GM12865 (cell line): Measurements from ENCODE around the gene PCSK9.
A peak's percentile ranks its signal among the peaks of the same experiment; 100 is the strongest.

Experiments used
- DNase-seq: peaks from one replicate; pipeline ENCODE4 v3.0.0; 2010; ENCODE audit warnings: low read depth
- H3K4me3 ChIP-seq: 2 replicates; pipeline ENCODE4 v1.5.1; 2011; ENCODE audit warnings: mild to moderate bottlenecking, low read depth, low read length, control low read depth
- TF ChIP-seq, protein P1 (sequence below): IDR thresholded peaks from 2 replicates; pipeline ENCODE4 v1.5.1; 2011; ENCODE audit warnings: low read length, control low read depth, low read depth, inconsistent platforms; ENCODE audit not compliant: insufficient read depth; ENCODE audit errors: missing control alignments

PCSK9 gene

DNA sequence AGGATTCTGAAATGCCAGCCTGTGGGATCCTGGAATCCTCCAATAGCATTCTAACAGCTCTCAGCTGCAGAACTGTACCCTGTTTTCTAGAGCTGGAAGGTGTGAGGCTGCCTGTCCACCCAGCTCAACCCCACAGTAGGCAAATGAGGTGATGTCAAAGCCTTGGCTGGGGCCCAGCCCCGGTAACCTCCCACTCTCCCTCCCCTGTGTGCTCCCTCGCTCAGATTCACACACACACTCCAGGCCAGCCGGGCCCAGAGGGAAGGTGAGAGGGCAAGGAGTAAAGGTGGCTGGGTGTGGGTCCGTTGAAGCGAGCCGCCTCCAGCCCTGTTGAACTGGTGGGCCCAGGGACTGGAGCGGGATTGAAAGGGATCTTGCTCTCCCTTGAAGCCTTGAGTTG lies 40.7 kb upstream of the PCSK9 start, which contains the start of gene BSND:
Gene BSND (plus strand): TSS at position 257 of the 400 bp plus-strand sequence. CDS start 254 bp downstream, outside the sequence.
- TF ChIP-seq, protein P1, sequence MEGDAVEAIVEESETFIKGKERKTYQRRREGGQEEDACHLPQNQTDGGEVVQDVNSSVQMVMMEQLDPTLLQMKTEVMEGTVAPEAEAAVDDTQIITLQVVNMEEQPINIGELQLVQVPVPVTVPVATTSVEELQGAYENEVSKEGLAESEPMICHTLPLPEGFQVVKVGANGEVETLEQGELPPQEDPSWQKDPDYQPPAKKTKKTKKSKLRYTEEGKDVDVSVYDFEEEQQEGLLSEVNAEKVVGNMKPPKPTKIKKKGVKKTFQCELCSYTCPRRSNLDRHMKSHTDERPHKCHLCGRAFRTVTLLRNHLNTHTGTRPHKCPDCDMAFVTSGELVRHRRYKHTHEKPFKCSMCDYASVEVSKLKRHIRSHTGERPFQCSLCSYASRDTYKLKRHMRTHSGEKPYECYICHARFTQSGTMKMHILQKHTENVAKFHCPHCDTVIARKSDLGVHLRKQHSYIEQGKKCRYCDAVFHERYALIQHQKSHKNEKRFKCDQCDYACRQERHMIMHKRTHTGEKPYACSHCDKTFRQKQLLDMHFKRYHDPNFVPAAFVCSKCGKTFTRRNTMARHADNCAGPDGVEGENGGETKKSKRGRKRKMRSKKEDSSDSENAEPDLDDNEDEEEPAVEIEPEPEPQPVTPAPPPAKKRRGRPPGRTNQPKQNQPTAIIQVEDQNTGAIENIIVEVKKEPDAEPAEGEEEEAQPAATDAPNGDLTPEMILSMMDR = no peak
- peak; percentile 12 for DNase-seq
- H3K4me3 ChIP-seq = no peak within 1 kb of the TSS

DNA sequence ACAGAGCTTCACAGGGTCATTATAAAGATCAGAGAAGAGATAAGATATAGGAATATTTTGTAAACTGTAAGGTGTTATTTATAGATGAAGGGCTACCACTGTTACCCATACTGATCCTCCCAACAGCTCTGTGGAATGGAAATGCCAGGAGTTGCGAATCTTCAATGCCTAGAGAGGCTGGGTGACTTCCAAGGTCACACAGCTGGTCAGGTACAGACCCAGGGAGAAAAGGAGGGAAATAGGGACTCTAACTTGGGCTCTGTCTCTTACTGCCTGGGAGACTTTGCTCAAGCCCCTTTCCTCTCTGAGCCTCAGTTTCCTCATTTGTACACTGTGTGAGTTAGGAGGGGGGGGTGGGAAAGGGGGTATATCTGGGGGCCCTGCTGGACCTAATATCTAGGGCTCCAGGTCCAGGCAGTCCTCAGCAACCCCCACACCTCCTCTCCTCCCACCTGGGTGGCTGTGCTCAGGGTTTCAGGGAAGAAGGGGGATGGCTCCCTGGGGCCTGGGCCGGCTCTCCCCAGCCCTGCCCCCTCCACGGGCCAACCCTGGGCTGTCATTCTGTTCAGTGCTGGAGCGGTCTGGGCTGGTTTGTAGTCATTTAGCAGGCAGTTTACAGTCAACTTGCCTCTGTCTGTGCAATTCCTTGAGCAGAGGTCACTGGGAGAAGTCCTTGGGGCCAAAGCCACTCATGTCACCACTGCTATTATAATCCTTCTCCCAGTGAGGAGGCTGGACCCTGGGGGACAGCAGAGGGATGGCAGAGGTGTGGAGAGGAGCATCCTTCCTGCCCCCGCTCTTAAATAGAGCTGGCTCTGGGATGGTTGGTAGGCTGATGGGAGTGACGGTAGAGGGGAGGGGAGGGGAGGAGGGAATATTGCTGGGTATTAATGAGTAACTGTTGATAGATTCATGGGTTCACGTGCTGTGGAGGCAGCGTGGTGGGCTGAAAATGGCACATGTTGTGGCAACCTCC lies 39.0 kb upstream of the PCSK9 start:
- TF ChIP-seq, protein P1 = no peak
- DNase-seq = no peak
- no peak overlapping the region for H3K4me3 ChIP-seq

DNA sequence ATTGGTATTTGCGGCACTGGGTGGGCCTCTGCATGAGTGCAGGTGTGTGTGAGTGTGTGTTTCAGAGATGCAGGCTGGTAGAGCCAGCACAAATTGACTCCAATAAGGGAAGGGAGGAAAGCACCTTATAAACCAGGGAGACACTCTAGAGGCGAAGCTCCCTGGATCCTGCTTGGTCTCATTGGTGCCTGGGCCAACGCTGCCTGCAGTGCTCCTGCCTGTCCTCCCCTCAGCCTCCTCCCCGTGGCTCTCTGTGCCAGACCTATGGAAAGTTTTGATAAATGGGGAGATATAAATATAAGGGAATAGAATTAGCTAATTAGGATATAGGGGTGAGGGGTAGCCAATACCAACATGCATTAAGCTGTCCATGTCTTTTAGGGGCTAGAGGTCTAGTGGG lies 38.0 kb upstream of the PCSK9 start:
- TF ChIP-seq, protein P1 = no peak
- no peak for DNase-seq
- H3K4me3 ChIP-seq = no peak overlapping the region

DNA sequence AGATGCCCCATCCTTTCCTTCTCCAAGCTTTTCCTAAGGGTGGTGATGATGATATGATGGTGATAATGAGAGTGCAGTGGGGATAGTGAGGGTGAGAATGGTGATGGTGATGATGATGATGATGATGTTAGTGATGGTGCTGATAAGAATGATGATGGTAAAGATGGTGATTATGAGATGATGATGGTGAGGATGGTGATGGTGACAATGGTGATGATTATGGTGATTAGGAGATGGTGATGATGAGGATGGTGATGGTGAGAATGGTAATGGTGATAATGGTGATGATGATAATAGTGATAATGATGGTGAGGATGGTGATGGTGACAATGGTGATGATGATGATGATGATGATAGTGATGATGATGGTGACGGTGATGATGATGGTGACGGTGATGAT lies 36.7 kb upstream of the PCSK9 start:
- DNase-seq = no peak
- TF ChIP-seq, protein P1 = no peak
- no peak overlapping the region for H3K4me3 ChIP-seq

DNA sequence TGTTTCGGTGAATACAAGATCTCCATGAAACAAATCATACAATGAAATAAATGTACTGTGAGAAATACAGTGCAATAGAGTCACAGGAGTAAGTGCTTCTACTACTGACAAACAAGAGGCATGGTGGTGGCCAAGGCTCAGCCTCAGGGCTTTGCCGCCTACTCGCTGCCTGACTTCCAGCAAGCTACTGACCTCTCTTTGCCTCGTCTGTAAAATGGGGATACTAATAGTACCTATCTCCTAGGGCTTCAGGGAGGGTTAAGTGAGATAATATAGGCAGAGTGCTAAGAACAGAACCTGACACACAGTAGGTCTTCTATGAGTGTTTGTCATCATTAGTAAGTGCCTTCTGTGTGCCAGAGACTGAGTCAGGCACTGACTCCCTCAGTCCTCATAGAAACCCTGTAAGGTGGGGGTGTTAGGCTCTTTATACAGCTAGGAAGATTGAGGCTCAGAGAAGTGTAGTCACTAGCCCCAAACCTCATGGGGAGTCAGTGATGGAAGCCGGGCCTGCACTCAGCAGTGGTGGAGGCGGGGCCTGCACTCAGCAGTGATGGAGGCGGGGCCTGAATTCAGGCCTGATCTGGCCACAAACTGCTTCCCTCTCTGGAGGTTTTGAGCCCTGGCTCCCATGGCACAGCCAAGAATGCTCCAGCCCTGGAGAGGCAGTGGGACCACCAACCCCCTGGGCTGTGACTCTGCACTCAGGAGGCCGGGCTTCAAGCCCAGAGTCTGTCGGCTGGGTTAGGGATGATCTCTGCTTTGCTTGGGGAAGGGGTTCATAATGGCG lies 33.8 kb upstream of the PCSK9 start:
- no peak overlapping the region for H3K4me3 ChIP-seq
- DNase-seq = no peak
- TF ChIP-seq, protein P1 = no peak

DNA sequence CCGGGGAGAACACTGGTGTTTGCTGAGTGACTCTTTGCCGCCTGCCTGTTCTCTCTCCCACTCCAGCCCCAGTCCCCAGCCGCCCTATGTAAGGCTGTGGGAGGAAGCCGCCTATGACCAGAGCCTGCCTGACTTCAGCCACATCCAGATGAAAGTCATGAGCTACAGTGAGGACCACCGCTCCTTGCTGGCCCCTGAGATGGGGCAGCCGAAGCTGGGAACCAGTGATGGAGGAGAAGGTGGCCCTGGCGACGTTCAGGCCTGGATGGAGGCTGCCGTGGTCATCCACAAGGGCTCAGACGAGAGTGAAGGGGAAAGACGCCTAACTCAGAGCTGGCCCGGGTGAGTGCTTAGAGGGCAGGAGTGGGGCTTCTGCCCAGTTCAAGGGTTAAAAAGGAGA lies 32.4 kb upstream of the PCSK9 start:
- no peak overlapping the region for H3K4me3 ChIP-seq
- no peak for DNase-seq
- TF ChIP-seq, protein P1 = no peak
